ENCODE measurements around the gene INPP5E. TPM values are rescaled to one million over a fixed set of nuclear protein-coding genes. Genes with fewer than 3 reads are reported as not detected.

The INPP5E gene
- total and polyA plus RNA-seq, 10 of the 15 experiments (the other 5 are each of a cell fraction or from before 2014, with no cell fraction given) = 0.24 to 16.0 (median 5.3) TPM

GRCh38 chr9:136421791-136422190 lies 17.9 kb downstream of the INPP5E start:
- ChIA-PET POLR2A (no interaction called here), CTCF (no interaction called here), RAD21 (ENCODE audit: unreplicated experiment) (interaction anchor here (0.7 kb wide), 1 partner anchor 204 kb away, joined by 3 read pairs; no protein-coding TSS in a partner anchor), SMC1A (ENCODE audit: uncharacterized antibody, unreplicated experiment) (no interaction called here)
- TF ChIP-seq POU2F2 (IDR thresholded peaks at IDR 0.05; ENCODE audit: borderline replicate concordance, low read depth, low read length) (no peak), TCF7 (IDR thresholded peaks at IDR 0.05; ENCODE audit: borderline replicate concordance) (no peak), TARDBP (IDR thresholded peaks at IDR 0.05; ENCODE audit: borderline replicate concordance) (no peak), ZNF217 (IDR thresholded peaks at IDR 0.05) (no peak), ELK1 (IDR thresholded peaks at IDR 0.05; ENCODE audit: low read depth, low read length) (no peak), POLR2A (IDR thresholded peaks at IDR 0.05; ENCODE audit: low read depth, low read length) (peak; percentile 49; the same call in 1 of the 2 replicates), IKZF2 (IDR thresholded peaks at IDR 0.05) (no peak)
- peaks cover 29 to 31% of the 10 kb centered on the region in 2 experiments; a peak in 3 of 4 replicates for H3K36me3 ChIP-seq (ENCODE audit: control insufficient read depth in 2 of 2, insufficient read depth in 2 of 2, low read length in 1 of 2)
- H3K9ac ChIP-seq (ENCODE audit: control insufficient read depth, insufficient read depth, low read length) = no peak overlapping the region
- H3K4me2 ChIP-seq (ENCODE audit: control insufficient read depth, insufficient read depth) = no peak overlapping the region
- no peak overlapping the region for H3K27ac ChIP-seq (ENCODE audit: control insufficient read depth, insufficient read depth)
- WGBS (ENCODE audit: insufficient coverage, insufficient replicate concordance, low lambda C conversion rate, missing lambda C conversion rate) = 98% methylated on average over 21 of the region's 21 CpGs
- H3K79me2 ChIP-seq (ENCODE audit: control insufficient read depth, insufficient read depth, low read length) = no peaks in the 10 kb centered on the region
- H3K4me3 ChIP-seq = no peak overlapping the region
- no peaks in the 10 kb centered on the region for H4K20me1 ChIP-seq (ENCODE audit: control insufficient read depth, insufficient read depth)
- H3K4me1 ChIP-seq (ENCODE audit: control insufficient read depth, insufficient read depth, low read length) = no peaks in the 10 kb centered on the region
- no peak overlapping the region for H2AFZ ChIP-seq (ENCODE audit: control insufficient read depth, low read depth, low read length)
- H3K9me3 ChIP-seq (replicated peaks; ENCODE audit: control insufficient read depth, insufficient read depth, low read length) = no peaks in the 10 kb centered on the region
- no peaks in the 10 kb centered on the region for H3K27me3 ChIP-seq (replicated peaks in 1 of 2; ENCODE audit: control insufficient read depth in 2 of 2, insufficient read depth in 2 of 2, low read length in 1 of 2)
- no peak for FAIRE-seq
- intact Hi-C loops (cut with micrococcal nuclease; ENCODE audit: unreplicated experiment) (no loop called here), in situ Hi-C loops (cut with MboI) (no loop called here)
- no TSS peak for BruUV-seq (replicated peaks)
- no peak for DNase-seq (ENCODE audit: low read depth, low spot score)
- ATAC-seq = no peak

- no TSS peak for BruUV-seq (replicated peaks)
- ATAC-seq = no peak
- 98% methylated on average over 12 of the region's 12 CpGs for WGBS (ENCODE audit: insufficient coverage, insufficient replicate concordance, low lambda C conversion rate, missing lambda C conversion rate)
- Histone ChIP-seq H3K4me1 (ENCODE audit: control insufficient read depth, insufficient read depth, low read length) (no peaks in the 10 kb centered on the region), H3K36me3 (ENCODE audit: control insufficient read depth in 2 of 2, insufficient read depth in 2 of 2, low read length in 1 of 2) (peaks cover 34 to 36% of the 10 kb centered on the region in 2 experiments; a peak in 3 of 4 replicates), H2AFZ (ENCODE audit: control insufficient read depth, low read depth, low read length) (no peak overlapping the region), H3K79me2 (ENCODE audit: control insufficient read depth, insufficient read depth, low read length) (no peaks in the 10 kb centered on the region), H3K9ac (ENCODE audit: control insufficient read depth, insufficient read depth, low read length) (no peak overlapping the region), H3K4me2 (ENCODE audit: control insufficient read depth, insufficient read depth) (no peak overlapping the region), H3K27me3 (replicated peaks in 1 of 2; ENCODE audit: control insufficient read depth in 2 of 2, insufficient read depth in 2 of 2, low read length in 1 of 2) (no peaks in the 10 kb centered on the region), H3K4me3 (no peak overlapping the region), H3K9me3 (replicated peaks; ENCODE audit: control insufficient read depth, insufficient read depth, low read length) (no peaks in the 10 kb centered on the region), H3K27ac (ENCODE audit: control insufficient read depth, insufficient read depth) (no peak overlapping the region), H4K20me1 (ENCODE audit: control insufficient read depth, insufficient read depth) (no peaks in the 10 kb centered on the region)
- ChIA-PET POLR2A (no interaction called here), CTCF (interaction anchor here (1.0 kb wide), 1 partner anchor 52 kb away, joined by 3 read pairs; no protein-coding TSS in a partner anchor), SMC1A (ENCODE audit: uncharacterized antibody, unreplicated experiment) (no interaction called here), RAD21 (ENCODE audit: unreplicated experiment) (no interaction called here)
- in situ Hi-C loops (cut with MboI) (no loop called here), intact Hi-C loops (cut with micrococcal nuclease; ENCODE audit: unreplicated experiment) (no loop called here)
- FAIRE-seq = no peak
- no peak for DNase-seq (ENCODE audit: low read depth, low spot score)
- TF ChIP-seq TCF7 (IDR thresholded peaks at IDR 0.05; ENCODE audit: borderline replicate concordance) (no peak), MLLT1 (IDR thresholded peaks at IDR 0.05) (no peak), TCF3 (IDR thresholded peaks at IDR 0.05; ENCODE audit: borderline replicate concordance, insufficient read depth, low read depth, low read length) (no peak), ATF2 (IDR thresholded peaks at IDR 0.05; ENCODE audit: low read length) (no peak)
Measured at GRCh38 chr9:136419092-136419420, 20.6 kb downstream of the INPP5E start.

Data from GM12878 (cell line).